GM18498 (cell line): ENCODE measurements around the gene ABCB11.

Source experiments
- ATAC-seq: cut with Tn5 transposase; IDR thresholded peaks from one replicate; pipeline ENCODE4 v1.9.1; 2021; ENCODE audit warnings: mild to moderate bottlenecking, moderate library complexity; ENCODE audit not compliant: unreplicated experiment

The ABCB11 gene

GRCh38 chr2:169010633-169011460 lies 20.3 kb downstream of the ABCB11 start:
- ATAC-seq, result no peak

GRCh38 chr2:169009865-169010579 lies 21.1 kb downstream of the ABCB11 start:
- no peak for ATAC-seq

- no peak for ATAC-seq
Observed at GRCh38 chr2:169007941-169008340, 23.2 kb downstream of the ABCB11 start.

- no peak for ATAC-seq
Observed at GRCh38 chr2:169007356-169007755, 23.8 kb downstream of the ABCB11 start.

- ATAC-seq, result no peak
Observed at GRCh38 chr2:169006665-169007064, 24.5 kb downstream of the ABCB11 start.

- no peak for ATAC-seq
Observed at GRCh38 chr2:169005994-169006393, 25.1 kb downstream of the ABCB11 start.

GRCh38 chr2:169005080-169005598 lies 26.0 kb downstream of the ABCB11 start:
- no peak for ATAC-seq

- no peak for ATAC-seq
Observed at GRCh38 chr2:169002161-169002738, 28.9 kb downstream of the ABCB11 start.

- no peak for ATAC-seq
Observed at GRCh38 chr2:169001116-169001815, 29.9 kb downstream of the ABCB11 start.

GRCh38 chr2:168999668-169000213 lies 31.4 kb downstream of the ABCB11 start:
- ATAC-seq, result no peak

GRCh38 chr2:168998609-168999211 lies 32.4 kb downstream of the ABCB11 start:
- no peak for ATAC-seq

GRCh38 chr2:168997794-168998193 lies 33.3 kb downstream of the ABCB11 start:
- no peak for ATAC-seq

- no peak for ATAC-seq
Observed at GRCh38 chr2:168997118-168997521, 34.0 kb downstream of the ABCB11 start.

GRCh38 chr2:168995744-168996143 lies 35.4 kb downstream of the ABCB11 start:
- no peak for ATAC-seq

- ATAC-seq, result no peak
Observed at GRCh38 chr2:168993538-168993937, 37.6 kb downstream of the ABCB11 start.

GRCh38 chr2:168992591-168993349 lies 38.4 kb downstream of the ABCB11 start:
- no peak for ATAC-seq

- no peak for ATAC-seq
Observed at GRCh38 chr2:168992026-168992425, 39.1 kb downstream of the ABCB11 start.

- ATAC-seq, result no peak
Observed at GRCh38 chr2:168988755-168989154, 42.4 kb downstream of the ABCB11 start.

GRCh38 chr2:168986398-168986943 lies 44.7 kb downstream of the ABCB11 start:
- ATAC-seq, result no peak
